NB4 (cell line): ENCODE data around the gene NPB.

Experiments used
- DNase-seq: peaks from one replicate; pipeline ENCODE4 v3.0.0; 2010; ENCODE audit warnings: low read depth
- H3K4me3 ChIP-seq: one replicate; pipeline ENCODE4 v1.5.1; 2011; ENCODE audit warnings: mild to moderate bottlenecking, low read depth, low read length, moderate library complexity
- CTCF ChIP-seq: IDR thresholded peaks from one replicate; pipeline ENCODE4 v1.5.1; 2012; ENCODE audit warnings: low read depth, low read length
- MAX ChIP-seq: IDR thresholded peaks from 2 replicates; pipeline ENCODE4 v1.6.1; 2011; ENCODE audit warnings: low read depth, low read length
- MYC ChIP-seq: IDR thresholded peaks from 2 replicates; pipeline ENCODE4 v1.6.1; 2011; ENCODE audit warnings: low read depth, low read length
- POLR2A ChIP-seq: IDR thresholded peaks from 2 replicates; pipeline ENCODE4 v1.6.1; 2011; ENCODE audit warnings: mild to moderate bottlenecking; ENCODE audit not compliant: insufficient read length; ENCODE audit errors: extremely low read depth

Gene NPB

GRCh38 chr17:81866440-81867169 is 35.4 kb upstream of the NPB start:
- H3K4me3 ChIP-seq, result no peak overlapping the region
- no peak for DNase-seq
- TF ChIP-seq CTCF (no peak), POLR2A (peak; percentile 16)

GRCh38 chr17:81867170-81867990 is 34.7 kb upstream of the NPB start:
- TF ChIP-seq CTCF, result no peak
- peak; percentile 38 for TF ChIP-seq POLR2A
- TF ChIP-seq MAX, result no peak
- no peak for TF ChIP-seq MYC
- peak; percentile 59 for DNase-seq
- no peak overlapping the region for H3K4me3 ChIP-seq

- H3K4me3 ChIP-seq, result no peak overlapping the region
- no peak for DNase-seq
- TF ChIP-seq POLR2A (no peak), MYC (no peak), MAX (no peak), CTCF (no peak)
Observed at GRCh38 chr17:81867991-81868673, 33.9 kb upstream of the NPB start.

- peak; percentile 37 for DNase-seq
- H3K4me3 ChIP-seq, result no peak overlapping the region
- no peak for TF ChIP-seq MYC
- TF ChIP-seq CTCF, result no peak
- TF ChIP-seq MAX, result no peak
- TF ChIP-seq POLR2A, result no peak
Observed at GRCh38 chr17:81868674-81869220, 33.3 kb upstream of the NPB start.

- peak; percentile 48 for DNase-seq
- TF ChIP-seq CTCF, result peak; percentile 59
- no peak for TF ChIP-seq MYC
- H3K4me3 ChIP-seq, result peak overlapping the region; percentile 88
Observed at GRCh38 chr17:81869221-81870130, 32.6 kb upstream of the NPB start.
